GM18526 (cell line): ENCODE data around the gene C19orf25.

Experiments
- POLR2A ChIP-seq: IDR thresholded peaks from 3 replicates; pipeline ENCODE4 v1.6.1; 2011; ENCODE audit not compliant: insufficient read length; ENCODE audit errors: extremely low read depth

Gene C19orf25

GRCh38 chr19:1474765-1475351, 4.2 kb downstream of the C19orf25 start:
- TF ChIP-seq POLR2A, result no peak

GRCh38 chr19:1474011-1474764, 4.8 kb downstream of the C19orf25 start:
- no peak for TF ChIP-seq POLR2A

GRCh38 chr19:1473085-1473851, 5.7 kb downstream of the C19orf25 start:
- no peak for TF ChIP-seq POLR2A

DNA sequence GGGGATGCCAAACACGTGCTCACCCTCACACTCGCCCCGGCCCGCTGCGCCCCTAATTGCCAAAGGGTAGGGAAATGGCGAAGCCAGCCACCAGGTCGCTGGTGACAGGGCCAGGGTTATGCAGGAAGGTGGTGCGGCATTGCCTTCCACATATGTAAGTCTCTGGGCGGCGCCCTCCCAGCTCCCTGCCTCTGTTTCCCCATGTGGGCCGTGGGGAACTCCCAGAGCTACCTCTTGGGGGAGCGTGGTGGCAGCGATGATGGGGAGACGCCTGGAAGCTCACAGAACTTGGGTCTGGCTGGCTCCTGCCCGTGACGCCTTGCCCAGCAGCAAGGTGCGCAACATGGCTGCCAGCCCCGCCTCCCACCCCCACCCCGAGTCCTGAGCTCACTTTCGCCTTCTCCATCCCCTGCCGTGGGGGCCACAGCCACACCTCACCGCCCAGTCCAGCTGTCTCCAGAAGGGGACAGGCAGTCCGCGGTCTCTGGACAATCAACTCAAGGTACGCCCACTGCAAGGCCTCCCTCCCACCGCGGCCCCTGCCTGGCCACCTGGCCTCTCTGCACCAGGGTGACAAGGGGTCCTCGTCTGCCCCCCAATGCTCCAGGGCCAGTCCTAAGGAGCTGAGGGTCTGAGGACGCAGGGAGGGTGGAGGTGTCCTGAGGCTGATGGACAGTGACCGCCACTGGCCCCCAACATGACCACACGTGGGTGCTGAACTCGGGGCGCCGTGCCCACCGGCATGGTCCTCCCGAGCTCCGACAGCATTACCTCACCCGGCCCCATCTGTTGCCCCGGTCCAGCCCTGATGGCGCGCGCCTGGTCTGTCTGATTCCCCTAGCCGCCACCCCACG, 6.6 kb downstream of the C19orf25 start:
- TF ChIP-seq POLR2A, result no peak

DNA sequence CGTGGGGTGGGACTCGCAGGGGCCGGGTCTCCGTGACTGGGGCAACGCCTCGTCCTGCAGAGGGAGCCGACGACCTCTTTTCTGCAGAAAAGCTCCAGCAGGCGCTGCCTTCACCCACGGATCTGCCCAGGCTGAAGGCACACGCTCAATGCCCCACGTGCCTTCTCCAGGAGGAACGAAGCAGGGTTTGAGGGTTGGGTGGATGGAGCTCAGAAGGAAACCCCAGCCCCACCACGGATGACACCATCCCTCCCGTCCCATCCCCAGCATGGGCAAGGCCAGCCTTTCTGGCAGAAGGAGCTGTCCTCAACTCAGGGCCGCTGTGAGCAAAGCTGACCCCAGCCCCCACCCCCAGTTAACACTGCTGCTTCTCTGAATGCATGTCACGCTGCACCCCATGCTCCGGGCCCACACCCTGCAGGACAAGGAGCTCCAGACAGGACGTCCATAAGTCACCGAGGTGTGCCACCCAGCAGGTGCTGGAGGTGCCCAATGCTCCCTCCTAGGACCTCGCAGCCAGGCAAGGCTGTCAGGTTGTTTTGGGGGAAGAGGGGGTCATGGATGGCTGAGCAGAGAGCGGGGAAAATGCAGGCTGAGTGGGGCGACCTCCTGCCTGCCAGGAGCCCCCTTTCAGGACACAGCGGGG, 7.4 kb downstream of the C19orf25 start:
- TF ChIP-seq POLR2A, result no peak

DNA sequence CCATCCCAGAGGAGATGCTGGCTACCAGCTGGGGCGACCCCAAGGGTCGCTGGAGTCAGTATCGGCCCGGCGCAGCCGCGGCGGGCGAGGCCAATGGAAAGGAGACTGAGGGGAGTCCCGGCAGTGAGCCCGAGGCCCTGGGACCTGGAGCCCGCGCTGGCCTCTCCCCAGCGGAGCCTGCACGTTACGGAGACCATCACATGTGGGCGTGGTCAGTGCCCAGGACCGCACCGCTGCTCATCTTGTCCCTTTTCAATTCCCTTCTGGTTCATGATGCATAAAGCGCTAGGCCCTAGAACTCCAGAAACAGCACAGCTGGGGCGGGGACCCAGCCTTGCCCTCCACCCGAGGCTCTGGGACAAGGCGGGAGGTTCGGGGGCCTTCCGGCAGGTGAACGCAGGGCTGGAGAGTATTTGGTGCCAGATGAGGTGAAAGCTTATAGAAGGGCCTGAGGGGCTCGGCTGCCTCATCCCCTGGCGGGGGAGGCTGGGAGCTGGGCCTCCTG, 8.0 kb downstream of the C19orf25 start:
- TF ChIP-seq POLR2A, result no peak

DNA sequence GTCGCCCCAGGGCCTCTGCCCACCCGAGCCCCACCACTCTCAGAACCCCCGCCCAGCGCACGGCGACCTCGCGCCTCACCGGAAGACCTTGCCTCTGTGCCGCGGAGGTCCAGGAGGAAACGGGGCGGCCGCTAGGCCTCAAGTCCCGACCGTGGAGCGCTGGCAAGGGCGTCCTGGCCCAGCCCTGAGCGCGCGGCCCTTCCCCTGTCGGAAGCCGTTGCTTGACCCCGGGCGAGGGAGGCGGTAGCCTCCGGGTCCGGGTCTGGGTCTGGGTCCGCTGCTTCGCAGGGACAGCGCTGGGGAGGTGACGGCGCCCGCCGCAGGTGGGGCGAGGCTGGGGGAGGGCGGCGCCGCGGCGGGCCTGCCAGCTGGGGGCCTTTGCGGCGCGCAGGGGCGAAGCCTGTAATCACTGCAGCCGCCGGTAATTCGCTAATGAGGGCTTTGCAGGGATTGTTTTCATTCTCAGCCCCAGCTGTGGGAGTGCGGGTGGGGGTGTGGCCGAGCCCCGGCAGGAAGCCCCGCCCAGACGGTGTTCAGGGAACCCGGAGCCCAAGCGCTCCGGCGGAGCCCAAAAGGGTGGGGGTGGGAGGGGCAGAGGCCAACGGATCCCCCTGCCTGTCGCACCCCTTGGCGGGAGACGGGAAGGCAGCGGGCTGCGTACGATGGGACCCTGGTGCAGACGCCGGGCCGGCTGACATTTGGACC, 8.6 kb downstream of the C19orf25 start:
- TF ChIP-seq POLR2A, result no peak

GRCh38 chr19:1470055-1470304, 9.0 kb downstream of the C19orf25 start:
- no peak for TF ChIP-seq POLR2A

GRCh38 chr19:1469255-1470054, 9.6 kb downstream of the C19orf25 start:
- no peak for TF ChIP-seq POLR2A

DNA sequence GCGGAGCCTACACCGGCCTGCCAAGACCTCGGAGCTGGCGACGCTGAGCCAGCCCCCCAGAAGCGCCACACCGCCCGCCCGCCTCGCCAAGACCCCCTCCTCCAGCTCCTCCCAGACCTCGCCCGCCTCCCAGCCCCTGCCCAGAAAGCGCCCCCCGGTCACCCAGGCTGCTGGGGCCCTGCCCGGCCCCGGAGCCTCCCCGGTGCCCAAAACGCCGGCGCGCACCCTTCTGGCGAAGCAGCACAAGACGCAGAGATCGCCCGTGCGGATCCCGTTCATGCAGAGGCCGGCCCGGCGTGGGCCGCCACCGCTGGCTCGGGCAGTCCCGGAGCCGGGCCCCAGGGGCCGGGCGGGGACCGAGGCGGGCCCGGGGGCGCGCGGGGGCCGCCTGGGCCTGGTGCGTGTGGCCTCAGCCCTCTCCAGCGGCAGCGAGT, 10.2 kb downstream of the C19orf25 start:
- TF ChIP-seq POLR2A, result no peak

- TF ChIP-seq POLR2A, result no peak
These were observed 10.7 kb downstream of the C19orf25 start for GRCh38 chr19:1468274-1468820.

DNA sequence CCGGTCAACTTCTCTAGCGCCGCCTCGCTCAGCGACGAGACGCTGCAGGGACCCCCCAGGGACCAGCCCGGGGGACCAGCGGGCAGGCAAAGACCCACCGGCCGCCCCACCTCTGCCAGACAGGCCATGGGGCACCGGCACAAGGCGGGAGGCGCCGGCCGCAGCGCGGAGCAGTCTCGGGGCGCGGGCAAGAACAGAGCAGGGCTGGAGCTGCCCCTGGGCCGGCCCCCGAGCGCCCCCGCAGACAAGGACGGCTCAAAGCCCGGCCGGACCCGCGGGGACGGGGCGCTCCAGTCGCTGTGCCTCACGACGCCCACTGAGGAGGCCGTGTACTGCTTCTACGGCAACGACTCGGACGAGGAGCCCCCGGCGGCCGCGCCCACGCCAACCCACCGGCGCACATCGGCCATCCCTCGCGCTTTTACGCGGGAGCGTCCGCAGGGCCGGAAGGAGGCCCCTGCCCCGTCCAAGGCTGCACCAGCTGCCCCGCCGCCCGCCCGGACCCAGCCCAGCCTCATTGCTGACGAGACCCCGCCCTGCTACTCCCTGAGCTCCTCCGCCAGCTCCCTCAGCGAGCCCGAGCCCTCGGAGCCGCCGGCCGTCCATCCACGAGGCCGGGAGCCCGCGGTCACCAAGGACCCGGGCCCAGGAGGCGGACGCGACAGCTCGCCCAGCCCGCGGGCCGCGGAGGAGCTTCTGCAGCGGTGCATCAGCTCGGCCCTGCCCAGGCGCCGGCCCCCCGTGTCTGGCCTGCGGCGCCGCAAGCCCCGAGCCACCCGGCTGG, 11.3 kb downstream of the C19orf25 start:
- TF ChIP-seq POLR2A, result no peak

DNA sequence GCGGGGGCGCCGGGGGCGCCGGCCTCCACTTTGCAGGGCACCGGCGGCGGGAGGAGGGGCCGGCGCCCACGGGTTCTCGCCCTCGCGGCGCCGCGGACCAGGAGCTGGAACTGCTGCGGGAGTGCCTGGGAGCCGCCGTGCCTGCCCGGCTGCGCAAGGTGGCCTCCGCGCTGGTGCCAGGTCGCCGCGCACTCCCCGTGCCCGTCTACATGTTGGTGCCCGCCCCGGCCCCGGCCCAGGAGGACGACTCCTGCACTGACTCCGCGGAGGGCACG, 11.9 kb downstream of the C19orf25 start:
- no peak for TF ChIP-seq POLR2A
